ENCODE data around the gene EZH2.

The EZH2 gene

GRCh38 chr7:148871030-148871429, 13.1 kb downstream of the EZH2 start:
- H3K27me3 ChIP-seq (ENCODE audit: control insufficient read depth, insufficient read depth, low read length) = no peaks in the 10 kb centered on the region
- H3K4me1 ChIP-seq (ENCODE audit: control insufficient read depth, insufficient read depth, low read length) = no peaks in the 10 kb centered on the region
- no peak overlapping the region for H3K4me3 ChIP-seq (ENCODE audit: low read length)
- H3K9ac ChIP-seq (ENCODE audit: low read depth, low read length) = no peak overlapping the region
- no peak overlapping the region for H3K4me2 ChIP-seq (ENCODE audit: low read length)
- H3K9me3 ChIP-seq (replicated peaks; ENCODE audit: low read length) = no peaks in the 10 kb centered on the region
- no peaks in the 10 kb centered on the region for H3K36me3 ChIP-seq (ENCODE audit: insufficient read depth, low read length)

- H3K9ac ChIP-seq (ENCODE audit: low read depth, low read length) = no peak overlapping the region
- no peak overlapping the region for H3K4me3 ChIP-seq (ENCODE audit: low read length)
- no peaks in the 10 kb centered on the region for H3K27me3 ChIP-seq (ENCODE audit: control insufficient read depth, insufficient read depth, low read length)
- H3K9me3 ChIP-seq (replicated peaks; ENCODE audit: low read length) = no peaks in the 10 kb centered on the region
- H3K4me2 ChIP-seq (ENCODE audit: low read length) = no peak overlapping the region
- no peaks in the 10 kb centered on the region for H3K36me3 ChIP-seq (ENCODE audit: insufficient read depth, low read length)
- no peaks in the 10 kb centered on the region for H3K4me1 ChIP-seq (ENCODE audit: control insufficient read depth, insufficient read depth, low read length)
Measured at GRCh38 chr7:148868378-148868674, 15.8 kb downstream of the EZH2 start.

DNA sequence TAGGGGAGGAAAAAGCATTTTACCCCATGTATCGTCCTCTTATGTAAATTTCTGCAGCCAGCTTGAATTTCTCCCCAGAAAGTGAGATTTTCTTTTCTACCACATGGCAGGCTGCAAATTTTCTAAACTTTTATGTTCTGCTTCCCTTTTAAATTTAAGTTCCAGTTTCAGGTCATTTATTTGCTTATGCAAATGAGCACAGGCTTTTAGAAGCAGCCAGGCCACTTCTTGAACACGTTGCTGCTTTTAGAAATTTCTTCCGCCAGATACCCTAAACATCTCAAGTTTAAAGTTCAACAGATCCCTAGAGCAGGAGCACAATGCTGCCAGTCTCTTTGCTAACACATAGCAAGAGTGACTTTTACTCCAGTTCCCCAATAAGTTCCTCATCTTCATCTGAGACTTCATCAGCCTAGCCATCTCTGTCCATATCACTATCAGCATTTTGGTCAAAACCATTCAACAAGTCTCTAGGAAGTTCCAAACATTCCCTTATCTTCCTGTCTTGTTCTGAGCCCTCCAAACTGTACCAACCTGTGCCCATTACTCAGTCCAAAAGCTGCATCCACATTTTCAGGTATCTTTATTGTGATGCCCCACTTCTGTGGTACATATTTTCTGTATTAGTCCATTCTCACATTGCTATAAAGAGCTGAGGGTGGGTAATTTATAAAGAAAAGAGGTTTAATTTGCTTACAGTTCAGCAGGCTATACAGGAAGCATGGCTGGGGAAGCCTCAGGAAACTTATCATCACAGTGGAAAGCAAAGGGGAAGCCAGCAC, 16.3 kb downstream of the EZH2 start:
- no peaks in the 10 kb centered on the region for H3K4me1 ChIP-seq (ENCODE audit: control insufficient read depth, insufficient read depth, low read length)
- H3K36me3 ChIP-seq (ENCODE audit: insufficient read depth, low read length) = no peaks in the 10 kb centered on the region
- no peak overlapping the region for H3K4me3 ChIP-seq (ENCODE audit: low read length)
- H3K9ac ChIP-seq (ENCODE audit: low read depth, low read length) = no peak overlapping the region
- no peak overlapping the region for H3K4me2 ChIP-seq (ENCODE audit: low read length)
- no peaks in the 10 kb centered on the region for H3K27me3 ChIP-seq (ENCODE audit: control insufficient read depth, insufficient read depth, low read length)
- H3K9me3 ChIP-seq (replicated peaks; ENCODE audit: low read length) = no peaks in the 10 kb centered on the region

GRCh38 chr7:148866362-148866761, 17.7 kb downstream of the EZH2 start:
- H3K9ac ChIP-seq (ENCODE audit: low read depth, low read length) = no peak overlapping the region
- no peak overlapping the region for H3K4me3 ChIP-seq (ENCODE audit: low read length)
- no peaks in the 10 kb centered on the region for H3K4me1 ChIP-seq (ENCODE audit: control insufficient read depth, insufficient read depth, low read length)
- no peak overlapping the region for H3K4me2 ChIP-seq (ENCODE audit: low read length)
- H3K27me3 ChIP-seq (ENCODE audit: control insufficient read depth, insufficient read depth, low read length) = no peaks in the 10 kb centered on the region
- H3K9me3 ChIP-seq (replicated peaks; ENCODE audit: low read length) = no peaks in the 10 kb centered on the region
- H3K36me3 ChIP-seq (ENCODE audit: insufficient read depth, low read length) = no peaks in the 10 kb centered on the region

GRCh38 chr7:148865283-148865682, 18.8 kb downstream of the EZH2 start:
- Histone ChIP-seq H3K4me3 (ENCODE audit: low read length) (no peak overlapping the region), H3K4me1 (ENCODE audit: control insufficient read depth, insufficient read depth, low read length) (no peaks in the 10 kb centered on the region), H3K27me3 (ENCODE audit: control insufficient read depth, insufficient read depth, low read length) (no peaks in the 10 kb centered on the region), H3K9ac (ENCODE audit: low read depth, low read length) (no peak overlapping the region), H3K9me3 (replicated peaks; ENCODE audit: low read length) (no peaks in the 10 kb centered on the region), H3K36me3 (ENCODE audit: insufficient read depth, low read length) (no peaks in the 10 kb centered on the region), H3K4me2 (ENCODE audit: low read length) (no peak overlapping the region)

DNA sequence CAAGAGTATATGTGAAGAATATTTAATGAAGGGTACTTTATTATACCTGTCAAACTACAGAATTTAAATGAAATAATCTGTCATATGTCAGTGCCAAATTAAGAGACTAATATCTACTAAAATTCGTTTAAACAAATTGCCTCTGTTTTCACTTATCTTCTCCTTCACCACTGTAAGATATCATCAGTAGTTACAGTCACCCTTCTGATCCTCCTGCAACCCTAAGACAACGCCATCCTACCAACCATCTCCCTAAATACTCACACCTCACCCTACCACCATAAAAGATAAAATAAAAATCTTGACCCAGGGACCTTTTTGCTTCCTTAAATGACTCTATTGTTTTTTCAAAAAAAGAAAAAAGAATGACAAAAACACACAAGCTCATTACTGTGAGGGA, 20.8 kb downstream of the EZH2 start:
- no peak overlapping the region for H3K4me3 ChIP-seq (ENCODE audit: low read length)
- no peak overlapping the region for H3K9ac ChIP-seq (ENCODE audit: low read depth, low read length)
- H3K4me2 ChIP-seq (ENCODE audit: low read length) = no peak overlapping the region
- no peaks in the 10 kb centered on the region for H3K9me3 ChIP-seq (replicated peaks; ENCODE audit: low read length)
- H3K27me3 ChIP-seq (ENCODE audit: control insufficient read depth, insufficient read depth, low read length) = no peaks in the 10 kb centered on the region
- no peaks in the 10 kb centered on the region for H3K4me1 ChIP-seq (ENCODE audit: control insufficient read depth, insufficient read depth, low read length)
- H3K36me3 ChIP-seq (ENCODE audit: insufficient read depth, low read length) = no peaks in the 10 kb centered on the region

DNA sequence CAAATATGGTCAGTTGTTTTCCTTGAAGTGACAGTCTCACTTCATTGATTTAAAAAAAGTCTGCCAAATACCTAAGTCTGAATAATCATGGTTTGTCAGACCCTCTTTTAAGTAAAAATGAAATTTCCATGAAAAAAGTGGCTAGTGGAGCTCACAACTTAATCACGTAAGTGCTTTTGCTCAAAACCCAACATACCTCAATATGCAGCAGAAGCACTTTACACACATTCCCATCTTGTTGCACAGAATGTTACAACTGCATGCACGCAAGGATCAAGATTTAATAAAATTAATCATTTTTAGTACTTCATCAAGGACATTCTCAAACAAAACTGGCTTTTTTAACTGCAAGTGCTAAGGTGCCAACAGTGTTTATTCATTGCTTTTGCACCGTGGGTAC, 21.6 kb downstream of the EZH2 start:
- no peak overlapping the region for H3K4me3 ChIP-seq (ENCODE audit: low read length)
- no peaks in the 10 kb centered on the region for H3K27me3 ChIP-seq (ENCODE audit: control insufficient read depth, insufficient read depth, low read length)
- H3K9ac ChIP-seq (ENCODE audit: low read depth, low read length) = no peak overlapping the region
- no peaks in the 10 kb centered on the region for H3K9me3 ChIP-seq (replicated peaks; ENCODE audit: low read length)
- H3K4me2 ChIP-seq (ENCODE audit: low read length) = no peak overlapping the region
- H3K4me1 ChIP-seq (ENCODE audit: control insufficient read depth, insufficient read depth, low read length) = no peaks in the 10 kb centered on the region
- no peaks in the 10 kb centered on the region for H3K36me3 ChIP-seq (ENCODE audit: insufficient read depth, low read length)

- Histone ChIP-seq H3K9me3 (replicated peaks; ENCODE audit: low read length) (no peaks in the 10 kb centered on the region), H3K27me3 (ENCODE audit: control insufficient read depth, insufficient read depth, low read length) (no peaks in the 10 kb centered on the region), H3K36me3 (ENCODE audit: insufficient read depth, low read length) (no peaks in the 10 kb centered on the region), H3K4me2 (ENCODE audit: low read length) (no peak overlapping the region), H3K4me3 (ENCODE audit: low read length) (no peak overlapping the region), H3K9ac (ENCODE audit: low read depth, low read length) (no peak overlapping the region), H3K4me1 (ENCODE audit: control insufficient read depth, insufficient read depth, low read length) (no peaks in the 10 kb centered on the region)
Measured at GRCh38 chr7:148858489-148858888, 25.6 kb downstream of the EZH2 start.

GRCh38 chr7:148856891-148857290, 27.2 kb downstream of the EZH2 start:
- Histone ChIP-seq H3K9me3 (replicated peaks; ENCODE audit: low read length) (no peaks in the 10 kb centered on the region), H3K4me2 (ENCODE audit: low read length) (no peak overlapping the region), H3K9ac (ENCODE audit: low read depth, low read length) (no peak overlapping the region), H3K27me3 (ENCODE audit: control insufficient read depth, insufficient read depth, low read length) (no peaks in the 10 kb centered on the region), H3K4me1 (ENCODE audit: control insufficient read depth, insufficient read depth, low read length) (peaks cover 6% of the 10 kb centered on the region), H3K36me3 (ENCODE audit: insufficient read depth, low read length) (no peaks in the 10 kb centered on the region), H3K4me3 (ENCODE audit: low read length) (no peak overlapping the region)

- no peaks in the 10 kb centered on the region for H3K9me3 ChIP-seq (replicated peaks; ENCODE audit: low read length)
- H3K4me3 ChIP-seq (ENCODE audit: low read length) = peak overlapping the region; percentile 49
- no peaks in the 10 kb centered on the region for H3K36me3 ChIP-seq (ENCODE audit: insufficient read depth, low read length)
Measured at GRCh38 chr7:148856578-148856881, 27.6 kb downstream of the EZH2 start.

GRCh38 chr7:148854983-148855382, 29.1 kb downstream of the EZH2 start:
- H3K9me3 ChIP-seq (replicated peaks; ENCODE audit: low read length) = no peaks in the 10 kb centered on the region
- H3K4me3 ChIP-seq (ENCODE audit: low read length) = no peak overlapping the region
- H3K36me3 ChIP-seq (ENCODE audit: insufficient read depth, low read length) = no peaks in the 10 kb centered on the region
- H3K9ac ChIP-seq (ENCODE audit: low read depth, low read length) = no peak overlapping the region
- H3K27me3 ChIP-seq (ENCODE audit: control insufficient read depth, insufficient read depth, low read length) = no peaks in the 10 kb centered on the region
- peaks cover 6% of the 10 kb centered on the region for H3K4me1 ChIP-seq (ENCODE audit: control insufficient read depth, insufficient read depth, low read length)
- H3K4me2 ChIP-seq (ENCODE audit: low read length) = no peak overlapping the region

More at GRCh38 chr7:148856578-148856881, 27.6 kb downstream of the EZH2 start:
- H3K9ac ChIP-seq (ENCODE audit: low read depth, low read length) = no peak overlapping the region
- H3K27me3 ChIP-seq (ENCODE audit: control insufficient read depth, insufficient read depth, low read length) = no peaks in the 10 kb centered on the region
- H3K4me2 ChIP-seq (ENCODE audit: low read length) = peak overlapping the region; percentile 37
- H3K4me1 ChIP-seq (ENCODE audit: control insufficient read depth, insufficient read depth, low read length) = peaks cover 6% of the 10 kb centered on the region

DNA sequence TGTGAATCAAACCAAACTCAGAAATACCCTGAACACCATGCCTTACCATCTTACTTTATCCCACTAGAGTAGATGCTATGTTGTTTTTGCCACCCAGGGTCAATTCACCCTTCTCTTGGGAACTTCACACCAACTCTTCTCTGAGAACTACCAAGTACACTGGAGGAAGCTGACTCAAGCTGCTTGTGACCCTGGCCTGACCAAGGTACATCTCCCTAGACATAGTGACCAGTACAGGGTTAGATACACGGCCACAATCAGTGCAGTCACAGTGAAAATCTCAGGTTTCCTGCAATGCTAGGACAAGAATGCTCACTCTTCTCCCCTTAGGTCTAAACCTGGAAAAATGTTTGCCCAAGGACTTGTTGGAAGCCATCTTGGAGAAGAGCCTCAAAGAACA, 31.8 kb downstream of the EZH2 start:
- H3K4me2 ChIP-seq (ENCODE audit: low read length) = no peak overlapping the region
- H3K4me1 ChIP-seq (ENCODE audit: control insufficient read depth, insufficient read depth, low read length) = peaks cover 13% of the 10 kb centered on the region
- no peak overlapping the region for H3K4me3 ChIP-seq (ENCODE audit: low read length)
- no peak overlapping the region for H3K9ac ChIP-seq (ENCODE audit: low read depth, low read length)
- no peaks in the 10 kb centered on the region for H3K27me3 ChIP-seq (ENCODE audit: control insufficient read depth, insufficient read depth, low read length)
- no peaks in the 10 kb centered on the region for H3K36me3 ChIP-seq (ENCODE audit: insufficient read depth, low read length)
- no peaks in the 10 kb centered on the region for H3K9me3 ChIP-seq (replicated peaks; ENCODE audit: low read length)
